GM12873 (cell line): Measurements from ENCODE around the gene DYNC1I2.
A peak's percentile ranks its signal among the peaks of the same experiment; 100 is the strongest.

ENCODE experiments used
- CTCF ChIP-seq: IDR thresholded peaks from 2 replicates; pipeline ENCODE4 v1.5.1; 2012; ENCODE audit warnings: low read depth, mild to moderate bottlenecking, moderate library complexity, low read length, control low read depth; ENCODE audit not compliant: insufficient read depth; ENCODE audit errors: missing control alignments

Gene DYNC1I2

GRCh38 chr2:171702781-171703556 is 15.7 kb downstream of the DYNC1I2 start:
- no peak for TF ChIP-seq CTCF

GRCh38 chr2:171703574-171704347 is 16.5 kb downstream of the DYNC1I2 start:
- TF ChIP-seq CTCF: peak; percentile 57

- peak; percentile 25 for TF ChIP-seq CTCF
Measured at GRCh38 chr2:171706152-171706803, 19.0 kb downstream of the DYNC1I2 start.

- TF ChIP-seq CTCF: no peak
Measured at GRCh38 chr2:171707752-171708151, 20.5 kb downstream of the DYNC1I2 start.

- no peak for TF ChIP-seq CTCF
Measured at GRCh38 chr2:171709011-171709685, 21.9 kb downstream of the DYNC1I2 start.

GRCh38 chr2:171711351-171711750 is 24.1 kb downstream of the DYNC1I2 start:
- TF ChIP-seq CTCF: no peak
